ENCODE measurements around the gene ANGEL1.

DNA sequence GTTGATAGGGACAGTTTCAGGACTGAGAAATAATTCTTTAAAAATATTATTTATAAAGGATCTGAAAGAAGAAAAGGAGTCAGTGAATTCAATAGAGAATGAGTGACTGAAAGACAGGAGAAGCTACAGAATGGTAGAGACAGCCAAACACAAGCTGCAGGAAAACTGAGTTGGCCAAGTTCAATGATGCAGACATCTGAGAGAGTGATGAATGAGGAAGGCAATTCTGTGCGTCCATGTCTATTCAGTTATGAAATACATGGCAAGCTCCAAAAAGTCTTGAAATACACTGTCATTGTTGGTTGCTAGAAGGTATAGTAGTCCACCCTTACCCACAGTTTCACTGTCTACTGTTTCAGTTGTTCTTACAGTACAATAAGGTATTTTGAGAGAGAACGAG, 20.3 kb upstream of the ANGEL1 start:
- TF ChIP-seq RAD21 (IDR thresholded peaks at IDR 0.05; ENCODE audit: low read depth) (no peak), EP300 (IDR thresholded peaks at IDR 0.05; ENCODE audit: borderline replicate concordance) (no peak), ZBTB7A (IDR thresholded peaks at IDR 0.05; ENCODE audit: low read depth) (no peak), CEBPB (IDR thresholded peaks at IDR 0.05) (no peak), TEAD4 (IDR thresholded peaks at IDR 0.05) (no peak), CREB1 (IDR thresholded peaks at IDR 0.05; ENCODE audit: low read depth) (no peak), TAF1 (IDR thresholded peaks at IDR 0.05; ENCODE audit: low read depth) (no peak), FOXM1 (IDR thresholded peaks at IDR 0.05; ENCODE audit: borderline replicate concordance, low read depth) (no peak), EGR1 (IDR thresholded peaks at IDR 0.05) (no peak), YY1 (IDR thresholded peaks at IDR 0.05; ENCODE audit: low read depth) (no peak), NFIC (IDR thresholded peaks at IDR 0.05) (no peak), TCF12 (IDR thresholded peaks at IDR 0.05; ENCODE audit: low read depth) (no peak)
- TF ChIP-seq, protein P1, sequence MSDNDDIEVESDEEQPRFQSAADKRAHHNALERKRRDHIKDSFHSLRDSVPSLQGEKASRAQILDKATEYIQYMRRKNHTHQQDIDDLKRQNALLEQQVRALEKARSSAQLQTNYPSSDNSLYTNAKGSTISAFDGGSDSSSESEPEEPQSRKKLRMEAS (IDR thresholded peaks at IDR 0.05), result no peak
- TF ChIP-seq, protein P2, sequence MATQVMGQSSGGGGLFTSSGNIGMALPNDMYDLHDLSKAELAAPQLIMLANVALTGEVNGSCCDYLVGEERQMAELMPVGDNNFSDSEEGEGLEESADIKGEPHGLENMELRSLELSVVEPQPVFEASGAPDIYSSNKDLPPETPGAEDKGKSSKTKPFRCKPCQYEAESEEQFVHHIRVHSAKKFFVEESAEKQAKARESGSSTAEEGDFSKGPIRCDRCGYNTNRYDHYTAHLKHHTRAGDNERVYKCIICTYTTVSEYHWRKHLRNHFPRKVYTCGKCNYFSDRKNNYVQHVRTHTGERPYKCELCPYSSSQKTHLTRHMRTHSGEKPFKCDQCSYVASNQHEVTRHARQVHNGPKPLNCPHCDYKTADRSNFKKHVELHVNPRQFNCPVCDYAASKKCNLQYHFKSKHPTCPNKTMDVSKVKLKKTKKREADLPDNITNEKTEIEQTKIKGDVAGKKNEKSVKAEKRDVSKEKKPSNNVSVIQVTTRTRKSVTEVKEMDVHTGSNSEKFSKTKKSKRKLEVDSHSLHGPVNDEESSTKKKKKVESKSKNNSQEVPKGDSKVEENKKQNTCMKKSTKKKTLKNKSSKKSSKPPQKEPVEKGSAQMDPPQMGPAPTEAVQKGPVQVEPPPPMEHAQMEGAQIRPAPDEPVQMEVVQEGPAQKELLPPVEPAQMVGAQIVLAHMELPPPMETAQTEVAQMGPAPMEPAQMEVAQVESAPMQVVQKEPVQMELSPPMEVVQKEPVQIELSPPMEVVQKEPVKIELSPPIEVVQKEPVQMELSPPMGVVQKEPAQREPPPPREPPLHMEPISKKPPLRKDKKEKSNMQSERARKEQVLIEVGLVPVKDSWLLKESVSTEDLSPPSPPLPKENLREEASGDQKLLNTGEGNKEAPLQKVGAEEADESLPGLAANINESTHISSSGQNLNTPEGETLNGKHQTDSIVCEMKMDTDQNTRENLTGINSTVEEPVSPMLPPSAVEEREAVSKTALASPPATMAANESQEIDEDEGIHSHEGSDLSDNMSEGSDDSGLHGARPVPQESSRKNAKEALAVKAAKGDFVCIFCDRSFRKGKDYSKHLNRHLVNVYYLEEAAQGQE (IDR thresholded peaks at IDR 0.05; ENCODE audit: low read depth), result no peak
